Measurements from ENCODE around the gene PKLR.

GRCh38 chr1:155294520-155295182 lies 6.6 kb downstream of the PKLR start:
- no peak for TF ChIP-seq EZH2 (IDR thresholded peaks at IDR 0.05)
- TF ChIP-seq CTCF (IDR thresholded peaks at IDR 0.05): no peak

Measured in neural progenitor cell (in vitro differentiated cells).